Stimulated activated CD8-positive, alpha-beta memory T cell treated with anti-CD3 and anti-CD28 coated beads, Interleukin-4, amount 100 ng/mL, for 4 hours (primary cell): ENCODE data around the gene PKHD1.

Experiments used
- DNase-seq, 2 donors: peaks; one replicate each; pipeline ENCODE4 v3.0.0-alpha.2; 2020; ENCODE audit warnings: low read depth in 2 of 2, low spot score in 1 of 2

Gene PKHD1

DNA sequence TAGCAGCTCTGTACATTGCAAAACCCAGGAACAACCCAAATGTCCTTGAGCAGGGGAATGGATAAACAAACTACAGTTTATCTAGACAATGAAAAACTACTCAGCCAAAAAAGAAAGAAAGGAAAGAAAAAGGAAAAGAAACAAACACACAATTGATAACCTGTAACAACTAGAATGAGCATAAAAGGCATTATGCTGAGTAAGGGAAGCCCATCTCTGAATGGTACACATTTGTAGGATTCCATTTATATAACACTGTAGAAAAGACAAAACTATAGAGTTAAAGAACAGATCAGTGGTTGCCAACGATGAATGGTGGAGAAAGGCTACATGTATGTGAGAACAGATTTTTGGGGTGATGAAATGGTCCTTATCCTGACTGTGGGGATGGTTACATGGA is 454.0 kb downstream of the PKHD1 start:
- DNase-seq = no peak

DNA sequence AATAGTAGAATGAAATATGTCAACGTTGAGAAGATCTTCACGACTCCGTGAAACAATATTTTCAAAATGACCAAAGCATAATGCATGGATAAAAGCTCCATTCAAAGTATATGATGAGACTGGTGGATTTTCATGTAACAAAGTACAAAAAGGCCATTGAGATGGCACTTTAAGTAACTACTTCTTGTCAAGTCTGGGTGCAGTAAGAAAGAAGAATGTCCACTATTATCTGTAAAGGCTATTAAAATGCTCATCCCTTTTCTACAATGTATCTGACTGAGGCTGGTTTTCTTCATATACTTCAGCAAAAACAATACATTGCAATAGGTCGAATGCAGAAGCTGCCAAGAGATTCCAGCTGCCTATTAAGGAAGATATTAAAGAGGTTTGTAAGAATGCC is 457.4 kb downstream of the PKHD1 start:
- DNase-seq = no peak

DNA sequence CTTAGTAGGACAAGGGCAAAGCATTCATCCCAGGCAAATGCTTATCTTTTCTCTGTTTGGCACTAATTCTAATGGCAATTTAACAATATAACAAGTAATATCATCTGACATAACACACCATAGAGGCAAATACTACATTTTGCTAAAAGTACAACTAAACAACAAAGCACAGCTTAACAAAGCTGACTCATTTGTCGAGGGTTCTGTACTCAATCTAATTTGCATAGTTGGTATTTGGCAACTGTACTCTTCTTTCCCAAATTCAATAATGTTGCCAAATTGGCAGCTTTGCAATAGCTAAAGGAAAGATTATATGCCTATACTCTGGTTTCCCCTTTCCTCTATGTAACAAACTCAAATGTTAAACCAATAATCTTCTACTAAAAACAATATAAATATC is 461.0 kb downstream of the PKHD1 start:
- DNase-seq = no peak

DNA sequence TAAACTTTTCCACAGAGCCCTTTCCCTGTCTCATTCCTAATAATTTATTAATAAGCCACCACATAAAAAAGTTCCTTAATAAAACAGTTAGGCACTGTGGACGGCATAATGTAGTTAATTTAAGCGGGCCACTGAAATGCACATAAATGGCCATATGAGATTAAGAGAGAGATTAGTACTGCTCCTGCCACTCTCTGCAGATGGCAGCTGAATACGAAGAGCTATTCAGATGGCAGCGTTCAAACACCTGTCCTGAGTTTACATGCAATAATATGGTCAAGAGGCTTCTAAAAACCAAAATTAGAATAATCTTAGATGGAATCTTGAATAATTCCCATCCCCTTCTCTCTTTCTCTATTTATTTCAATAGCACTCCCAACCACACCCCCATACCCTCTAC is 461.8 kb downstream of the PKHD1 start:
- no peak for DNase-seq

DNA sequence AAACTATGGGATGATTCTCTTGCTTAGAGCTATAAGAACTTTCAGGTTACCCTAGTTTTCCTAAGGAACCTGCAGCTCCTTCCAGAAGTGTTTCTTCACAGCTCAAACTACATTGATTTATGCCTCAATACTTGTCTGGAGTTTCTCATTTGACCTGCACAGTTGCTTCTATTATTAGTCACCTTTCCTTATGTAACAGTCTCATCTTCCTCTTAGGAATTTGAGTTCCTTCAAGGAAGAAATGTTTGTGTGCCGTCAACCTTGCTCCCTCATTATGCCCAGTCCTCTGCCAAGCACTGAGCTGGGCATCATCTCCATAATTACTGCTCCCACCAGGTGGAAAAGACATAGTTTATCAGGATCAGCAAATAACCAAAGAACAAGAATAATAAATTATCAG is 466.4 kb downstream of the PKHD1 start:
- DNase-seq = no peak

DNA sequence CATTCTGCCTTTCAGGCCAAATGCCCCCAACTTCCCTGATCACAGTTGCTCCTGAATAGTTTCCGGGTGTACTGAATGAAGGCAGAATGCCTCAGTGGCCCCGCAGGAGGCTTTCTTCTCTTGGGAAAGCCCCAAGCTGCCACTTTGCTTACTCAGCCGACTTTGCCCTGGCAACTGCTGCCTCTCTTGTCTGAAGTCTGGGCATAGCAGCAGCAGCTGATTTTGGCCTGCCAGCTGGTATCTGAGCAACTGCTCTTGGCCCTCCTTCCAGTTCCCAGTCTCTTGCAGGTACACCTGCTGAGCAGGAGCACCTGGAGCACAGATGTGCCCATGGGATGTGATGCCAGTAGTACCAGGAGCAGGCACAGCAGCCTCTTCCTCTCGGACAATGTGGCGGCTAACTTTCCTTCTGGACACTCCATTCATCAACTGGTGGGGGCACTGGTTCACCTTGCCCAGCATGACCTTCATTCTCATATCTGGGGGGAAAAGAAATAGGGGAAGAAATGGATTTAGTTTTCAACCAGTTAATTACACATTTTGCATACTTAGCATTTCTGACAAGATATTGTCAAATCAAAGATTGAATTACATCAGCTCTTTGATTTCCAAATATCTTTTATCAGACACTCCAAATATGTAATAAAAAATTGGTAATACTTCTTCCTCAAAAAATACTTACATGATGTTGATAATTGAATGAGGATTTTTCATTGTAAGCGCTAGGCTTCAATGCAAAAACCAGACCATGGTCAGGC is 468.2 kb downstream of the PKHD1 start:
- no peak for DNase-seq

DNA sequence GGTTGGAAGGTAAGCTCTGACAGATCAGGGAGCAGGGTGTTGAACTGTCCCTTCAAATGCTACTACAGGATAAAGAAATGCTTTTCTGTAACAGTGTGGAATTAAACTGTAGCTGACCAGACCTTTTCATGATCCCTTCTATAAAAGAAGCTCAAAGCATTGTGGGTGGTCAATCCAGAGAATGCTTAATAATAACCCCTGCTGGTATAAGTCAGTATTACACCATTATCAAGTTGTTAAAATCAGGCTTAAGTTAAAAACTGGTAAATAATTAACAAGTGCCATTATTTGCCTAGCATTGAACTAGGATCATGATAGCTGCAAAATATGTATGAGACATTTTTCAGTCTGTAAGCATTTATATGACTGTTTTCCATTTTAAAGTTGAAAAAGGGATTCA is 468.9 kb downstream of the PKHD1 start:
- DNase-seq = no peak

DNA sequence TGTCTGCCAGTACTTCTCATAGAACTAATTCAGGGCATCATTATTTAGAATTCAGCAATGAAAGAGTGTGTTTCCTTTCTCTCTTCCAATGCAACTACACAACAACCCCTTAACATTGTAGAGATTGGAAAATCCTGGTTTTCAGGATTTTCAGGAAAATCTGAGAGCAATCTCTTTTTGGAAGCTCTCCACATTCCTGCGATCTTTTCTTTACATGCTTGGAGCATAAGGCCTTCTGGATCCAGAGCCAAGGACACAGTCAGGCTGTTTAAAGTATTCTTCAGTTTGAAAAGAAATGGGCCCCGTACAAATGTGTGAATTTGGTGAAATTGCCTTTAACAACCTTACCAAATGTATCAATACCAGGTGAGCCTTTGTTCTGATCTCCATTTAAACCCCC is 469.7 kb downstream of the PKHD1 start:
- no peak for DNase-seq

DNA sequence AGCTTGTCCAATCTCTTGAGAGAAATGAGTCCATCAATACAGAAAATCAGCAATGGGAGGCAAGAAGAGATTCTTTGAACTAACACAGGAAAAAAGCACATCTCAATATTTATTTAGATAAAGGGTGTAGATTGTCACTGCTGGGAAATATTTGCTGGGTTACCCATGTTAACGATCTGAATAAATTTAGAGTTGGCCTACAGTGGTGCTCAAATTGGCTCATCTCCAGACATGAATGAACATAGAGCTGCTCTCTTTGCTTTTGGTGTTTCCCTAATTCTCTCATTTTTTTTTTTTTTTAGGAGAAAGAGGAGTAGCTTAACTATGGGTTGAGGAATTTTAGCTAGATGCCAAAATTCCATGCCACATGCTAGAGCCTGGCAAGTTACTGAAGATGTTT is 471.2 kb downstream of the PKHD1 start:
- no peak for DNase-seq

DNA sequence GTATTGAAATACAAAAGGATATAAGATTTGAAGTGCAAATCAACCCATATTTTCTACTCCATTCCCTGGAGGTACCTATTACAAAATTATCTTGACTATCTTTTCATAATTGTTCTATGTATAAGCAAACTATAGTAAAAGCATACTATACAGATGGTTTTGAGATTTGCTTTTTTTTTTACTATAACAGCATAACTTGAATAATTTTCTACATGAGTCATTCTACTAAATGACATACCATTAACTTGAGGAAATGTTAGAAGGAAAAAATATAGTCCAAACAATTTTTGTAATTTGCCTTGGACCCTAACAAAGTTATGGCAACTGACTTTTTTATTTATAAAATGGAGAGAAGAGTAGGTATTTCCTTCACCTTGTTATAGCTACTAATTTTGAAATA is 472.7 kb downstream of the PKHD1 start:
- no peak for DNase-seq

DNA sequence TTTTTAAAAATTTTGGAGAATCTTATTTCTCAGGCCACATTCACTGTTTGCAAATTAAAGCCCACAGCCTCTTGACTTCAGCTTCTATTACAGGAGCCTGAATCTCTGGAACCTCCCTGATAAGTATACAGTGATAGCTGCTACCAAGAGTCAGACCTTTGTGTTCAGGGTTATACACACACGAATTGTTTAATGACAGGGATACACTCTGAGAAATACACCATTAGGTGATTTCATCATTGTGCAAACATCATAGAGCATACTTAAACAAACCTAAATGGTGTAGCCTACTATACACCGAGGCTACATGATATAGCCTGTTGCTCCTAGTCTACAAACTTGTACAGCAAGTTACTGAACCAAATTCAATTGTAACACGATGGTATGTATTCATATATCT is 473.9 kb downstream of the PKHD1 start:
- no peak for DNase-seq

DNA sequence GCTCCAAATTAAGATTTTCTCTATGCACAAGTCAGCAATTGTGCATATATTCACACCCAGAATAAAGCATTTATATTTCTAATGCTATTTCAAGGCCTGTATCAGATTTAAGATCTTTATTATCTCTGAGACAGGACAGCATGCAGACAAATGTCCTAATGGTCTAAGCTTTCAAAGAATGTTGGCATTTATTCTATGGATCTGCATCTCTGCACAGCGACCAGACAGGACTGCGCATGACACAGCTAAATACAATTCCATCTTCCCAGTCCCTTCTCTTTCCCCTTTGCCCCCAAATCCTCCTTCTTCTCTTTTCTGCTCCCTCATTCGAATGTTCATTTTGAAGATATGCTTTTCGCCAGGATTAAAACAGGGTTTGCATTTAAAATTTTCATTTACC is 478.5 kb downstream of the PKHD1 start:
- no peak for DNase-seq

DNA sequence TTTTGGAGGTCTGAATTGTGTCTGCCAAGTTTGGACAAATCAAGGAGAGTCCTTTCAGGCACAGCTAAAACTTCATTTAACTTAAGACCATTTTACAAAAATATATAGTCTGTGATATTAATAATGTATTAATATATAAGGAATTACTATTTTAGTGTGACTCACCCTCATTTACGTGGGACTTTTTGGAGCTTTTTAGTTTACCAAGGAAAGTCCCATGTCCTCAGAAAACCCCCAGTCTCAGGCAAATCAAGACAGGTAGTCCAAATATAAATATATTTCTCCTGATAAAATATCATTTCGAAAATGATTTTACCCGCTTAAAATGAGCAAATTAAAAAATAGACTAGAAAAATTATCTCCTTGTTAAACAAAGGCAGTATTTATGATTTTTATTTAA is 479.0 kb downstream of the PKHD1 start:
- no peak for DNase-seq

DNA sequence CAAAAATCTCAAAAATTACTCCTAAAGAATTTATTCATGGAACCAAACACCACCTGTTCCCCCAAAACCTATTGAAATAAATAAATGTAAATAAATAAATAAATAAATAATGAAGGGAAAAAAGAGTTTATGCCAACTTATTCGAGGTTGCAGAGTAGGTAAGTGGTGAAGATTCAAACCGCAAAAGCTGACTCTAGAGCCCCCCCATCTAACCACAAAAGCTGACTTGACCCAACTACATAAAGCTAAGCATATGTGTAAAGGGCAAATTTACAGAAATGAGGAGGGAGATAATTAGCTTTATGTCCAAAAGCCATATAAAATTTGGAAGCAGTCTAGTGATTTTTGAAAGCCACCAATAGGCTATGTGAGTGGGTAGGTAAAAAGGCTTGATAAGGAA is 486.9 kb downstream of the PKHD1 start:
- no peak for DNase-seq

DNA sequence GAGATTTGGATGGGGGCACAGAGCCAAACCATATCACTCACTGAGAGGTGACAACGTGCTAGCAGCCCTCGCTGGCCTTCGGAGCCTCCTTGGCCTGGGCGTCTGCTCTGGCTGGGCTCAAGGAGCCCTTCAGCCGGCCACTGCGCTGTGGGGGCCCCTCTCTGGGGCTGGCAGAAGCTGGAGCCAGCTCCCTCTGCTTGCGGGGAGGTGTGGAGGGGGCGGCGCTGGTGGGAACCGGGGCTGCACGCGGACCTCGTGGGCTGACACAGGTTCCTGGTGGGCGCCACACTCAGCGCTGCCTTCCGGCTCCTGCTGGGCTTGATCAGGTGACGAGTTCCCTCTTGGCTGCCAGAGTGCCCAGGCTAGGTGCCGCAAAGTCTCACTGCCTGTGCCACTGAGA is 489.2 kb downstream of the PKHD1 start:
- no peak for DNase-seq

DNA sequence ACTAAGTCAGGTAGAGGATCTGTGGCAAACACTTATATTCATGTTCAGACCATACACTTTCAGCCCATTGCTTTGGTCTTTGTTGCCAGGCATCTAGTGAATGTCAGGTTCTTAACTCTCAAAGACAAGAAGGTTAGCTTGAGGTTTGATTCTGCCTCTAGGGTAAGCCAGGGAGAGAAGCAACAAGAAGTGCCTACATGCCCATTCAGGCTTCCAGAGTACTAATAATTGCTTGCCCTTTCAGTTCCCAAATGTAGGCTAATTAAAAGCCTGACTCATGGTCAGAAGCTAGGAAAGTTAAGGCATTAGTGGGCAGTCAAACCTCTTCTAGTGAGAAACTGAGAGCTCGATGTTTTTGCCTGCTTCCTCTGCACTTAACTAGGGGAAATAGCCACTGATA is 492.4 kb downstream of the PKHD1 start:
- DNase-seq = no peak

DNA sequence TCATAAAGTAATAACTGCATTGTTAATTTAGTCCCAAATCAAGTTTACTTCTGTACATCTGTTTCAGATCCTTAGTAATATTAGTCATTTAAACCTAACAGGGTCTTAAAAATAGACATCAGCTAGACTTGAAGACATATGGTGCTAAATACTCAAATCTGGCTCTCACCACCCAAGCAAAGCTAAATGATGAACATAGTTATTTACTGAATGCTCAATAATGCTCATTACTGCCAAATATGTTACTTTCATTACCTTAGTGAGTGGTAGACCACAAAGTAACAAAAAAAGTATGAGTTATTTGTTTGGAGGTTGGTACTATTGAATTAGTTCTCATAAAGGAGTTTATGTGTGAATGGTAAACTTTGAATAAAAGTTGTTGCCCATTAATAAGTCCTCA is 502.1 kb downstream of the PKHD1 start:
- DNase-seq = no peak

DNA sequence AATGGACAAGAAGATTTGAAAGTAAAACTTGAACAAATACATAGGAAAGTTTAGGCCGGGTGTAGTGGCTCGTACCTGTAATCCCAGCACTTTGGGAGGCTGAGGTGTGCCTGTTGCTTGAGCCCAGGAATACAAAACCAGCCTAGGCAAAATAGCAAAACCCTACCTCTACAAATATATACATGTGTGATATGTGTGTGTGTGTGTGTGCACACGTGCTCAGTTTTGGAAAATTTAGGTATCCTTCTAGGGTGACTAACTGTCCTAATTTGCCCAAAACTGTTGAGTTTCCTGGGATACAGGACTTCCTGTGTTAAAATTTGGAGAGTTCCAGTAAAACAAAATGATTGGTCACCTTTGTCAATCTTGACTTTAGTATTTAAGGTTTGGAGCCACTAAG is 503.2 kb downstream of the PKHD1 start:
- no peak for DNase-seq

DNA sequence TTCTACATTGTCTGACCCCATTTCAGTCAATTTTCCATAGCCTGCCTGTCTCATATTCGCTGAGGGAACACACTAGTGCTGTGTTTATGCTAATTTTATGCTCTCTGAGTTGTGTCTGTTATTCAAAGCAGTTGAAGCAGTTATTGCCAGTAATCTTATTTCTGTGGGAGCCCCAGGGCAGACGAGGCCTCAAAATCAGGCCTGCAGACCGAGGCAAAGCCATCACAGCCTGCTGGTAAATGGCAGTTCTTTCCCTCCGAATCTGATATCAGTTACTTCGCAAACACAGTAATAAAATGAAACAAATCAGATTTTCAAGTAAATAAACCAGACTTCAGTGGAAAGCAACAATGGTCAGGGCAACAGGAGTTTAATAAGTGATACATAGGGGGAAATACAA is 508.4 kb downstream of the PKHD1 start:
- DNase-seq = no peak

DNA sequence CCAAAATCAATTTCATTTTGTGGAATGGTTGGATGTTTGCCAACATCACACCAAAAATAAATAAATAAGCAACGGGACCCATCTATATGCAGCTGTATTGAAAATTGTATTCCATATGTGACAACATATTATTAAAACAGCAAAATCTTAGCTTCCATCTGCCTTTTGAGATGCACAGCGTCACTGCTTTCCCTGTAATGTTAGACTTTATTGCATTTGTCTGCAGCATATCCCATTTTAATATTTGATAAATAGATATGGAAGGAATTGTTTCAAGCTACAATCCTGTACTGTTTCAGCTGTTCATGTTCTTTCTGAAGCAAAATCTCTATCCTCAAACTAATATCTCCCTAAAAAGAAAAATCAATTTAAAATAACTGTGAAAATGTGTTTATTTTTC is 509.1 kb downstream of the PKHD1 start:
- DNase-seq = no peak

DNA sequence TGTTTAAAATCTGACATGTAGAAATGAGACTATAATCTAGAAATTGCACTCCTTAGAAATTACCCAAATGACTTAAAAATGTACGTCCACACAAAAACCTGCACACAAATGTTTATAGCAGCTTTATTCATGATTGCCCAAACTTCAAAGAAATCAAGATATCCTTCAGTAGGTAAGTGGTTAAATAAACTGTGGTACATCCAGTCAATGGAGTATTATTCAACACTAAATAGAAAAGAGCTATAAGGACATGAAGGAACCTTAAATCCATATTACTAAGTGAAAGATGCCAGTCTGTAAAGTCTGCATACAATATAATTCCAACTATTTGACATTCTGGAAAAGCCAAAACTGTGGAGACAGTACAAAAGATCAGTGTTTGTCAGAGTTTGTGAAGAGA is 513.4 kb downstream of the PKHD1 start:
- no peak for DNase-seq

DNA sequence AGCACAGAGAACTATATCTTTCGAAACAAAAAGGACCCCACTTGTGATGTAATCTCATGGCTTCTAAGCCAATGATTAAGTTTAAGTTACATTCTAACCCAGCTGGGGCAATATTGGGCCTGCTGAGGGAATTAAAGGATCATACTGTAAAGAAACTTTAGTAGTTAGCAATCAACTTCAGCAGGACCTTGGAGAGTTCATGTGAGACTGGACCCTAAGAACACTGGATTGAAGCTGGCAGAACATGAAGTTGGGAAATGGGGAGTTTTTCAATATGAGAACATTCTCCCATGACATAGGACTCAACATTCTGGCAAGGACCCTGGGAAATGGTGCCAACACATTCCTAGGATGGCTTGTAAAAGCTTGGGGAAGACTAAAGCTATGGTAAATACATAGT is 516.2 kb downstream of the PKHD1 start:
- no peak for DNase-seq

DNA sequence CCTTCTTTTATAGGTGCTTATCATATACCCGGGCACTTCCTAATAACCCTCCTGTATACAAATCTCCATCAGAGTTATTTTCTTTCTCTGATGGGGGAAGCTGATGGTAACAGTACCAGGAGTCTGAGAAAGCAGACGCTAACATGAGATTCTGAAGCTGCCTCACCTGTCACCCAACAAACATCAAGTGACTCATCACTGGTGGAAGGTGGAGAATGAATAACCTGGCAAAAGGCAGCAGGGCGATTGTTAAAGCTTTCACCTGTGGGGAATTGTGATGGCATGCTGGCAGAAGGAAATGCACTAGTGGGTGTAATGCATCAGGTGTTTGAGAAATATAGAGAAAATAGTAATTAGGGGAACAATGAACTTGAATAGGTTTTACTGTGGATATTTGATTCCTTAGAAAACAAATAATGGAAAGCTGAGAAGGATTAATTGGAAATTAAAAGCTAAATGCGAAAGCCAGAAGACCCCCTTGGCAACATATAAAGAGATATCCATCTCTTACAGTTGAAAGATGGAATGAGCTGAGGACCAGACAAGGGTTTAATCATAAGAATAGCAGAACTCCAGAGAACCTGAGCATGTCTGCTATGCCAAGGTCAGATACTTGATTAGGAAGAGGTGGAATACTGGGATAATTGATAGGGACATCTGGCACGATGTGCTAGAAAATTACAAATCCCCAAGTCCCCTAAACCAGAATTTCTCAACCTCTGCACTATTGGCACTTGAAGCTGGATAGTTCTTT is 517.1 kb downstream of the PKHD1 start:
- no peak for DNase-seq
